IMR-90 (cell line): ENCODE data around the gene ST6GALNAC3. TPM values are rescaled to one million over a fixed set of nuclear protein-coding genes. Genes with fewer than 3 reads are reported as not detected.

Source experiments
- ATAC-seq: fragments of 200-7000 bp; cut with Tn5 transposase; 2 replicates; pipeline ENCODE4 v1.9.1; 2020; ENCODE audit warnings: low read depth, mild to moderate bottlenecking, moderate library complexity
- BruUV-seq: library from RNA; stranded (reverse); fragments of 400-500 nt; replicated peaks from 2 replicates; lab custom pipeline; 2021; lab: Mats Ljungman, UMichigan
- CTCF ChIA-PET: fragments of 300-600 bp; formaldehyde crosslinking; extraction: SDS; loops from one replicate; lab custom pipeline; 2021; ENCODE audit warnings: antibody characterized with exemption; lab: Yijun Ruan, JAX
- POLR2A ChIA-PET: fragments of 300-600 bp; sonication (Branson Sonifier 250); formaldehyde crosslinking; loops from one replicate; lab custom pipeline; 2022; ENCODE audit warnings: antibody characterized with exemption; ENCODE audit not compliant: unreplicated experiment; lab: Charles Lee
- DNase-seq: peaks from one replicate; pipeline ENCODE4 v3.0.0; 2013
- H2AFZ ChIP-seq: replicated peaks from 2 replicates; pipeline ENCODE3; 2013; ENCODE audit warnings: low read length, mild to moderate bottlenecking; ENCODE audit not compliant: poor library complexity
- H2AK5ac ChIP-seq: 2 replicates; pipeline ENCODE4 v1.6.1; 2013; ENCODE audit warnings: low read depth, low read length, inconsistent platforms
- H2AK9ac ChIP-seq: replicated peaks from 2 replicates; pipeline ENCODE3; 2013; ENCODE audit warnings: mild to moderate bottlenecking, low read depth, low read length, moderate library complexity; ENCODE audit not compliant: poor library complexity
- H2BK120ac ChIP-seq: 2 replicates; pipeline ENCODE4 v1.6.1; 2013; ENCODE audit warnings: low read depth, low read length, inconsistent platforms
- H2BK15ac ChIP-seq: 3 replicates; pipeline ENCODE4 v1.6.1; 2013; ENCODE audit warnings: low read depth, low read length, inconsistent platforms
- H2BK20ac ChIP-seq: 2 replicates; pipeline ENCODE4 v1.6.1; 2013; ENCODE audit warnings: low read depth, mild to moderate bottlenecking, inconsistent platforms, low read length, moderate library complexity
- H2BK5ac ChIP-seq: 2 replicates; pipeline ENCODE4 v1.6.1; 2013; ENCODE audit warnings: mild to moderate bottlenecking, low read depth, low read length, inconsistent platforms; ENCODE audit not compliant: poor library complexity, severe bottlenecking
- H3K14ac ChIP-seq: replicated peaks from 2 replicates; pipeline ENCODE4 v1.6.1; 2013; ENCODE audit warnings: low read depth, low read length, inconsistent platforms
- H3K18ac ChIP-seq: 2 replicates; pipeline ENCODE4 v1.6.1; 2013; ENCODE audit warnings: low read depth, low read length, control low read depth
- H3K23ac ChIP-seq: 2 replicates; pipeline ENCODE4 v1.6.1; 2013; ENCODE audit warnings: low read depth, low read length, inconsistent platforms
- H3K27ac ChIP-seq: 2 replicates; pipeline ENCODE4 v1.5.1; 2013; ENCODE audit warnings: mild to moderate bottlenecking, control low read depth, low read length; ENCODE audit not compliant: insufficient read depth
- H3K27me3 ChIP-seq: 2 replicates; pipeline ENCODE4 v1.6.1; 2013; ENCODE audit warnings: low read length; ENCODE audit not compliant: control insufficient read depth, insufficient read depth
- H3K36me3 ChIP-seq: 2 replicates; pipeline ENCODE4 v1.6.1; 2013; ENCODE audit warnings: low read length, mixed read lengths; ENCODE audit not compliant: control insufficient read depth, insufficient read depth
- H3K4ac ChIP-seq: 2 replicates; pipeline ENCODE4 v1.6.1; 2013; ENCODE audit warnings: low read depth, low read length, inconsistent platforms
- H3K4me1 ChIP-seq: 2 replicates; pipeline ENCODE4 v1.6.1; 2013; ENCODE audit warnings: low read length, mixed read lengths; ENCODE audit not compliant: control insufficient read depth, insufficient read depth
- H3K4me2 ChIP-seq: 2 replicates; pipeline ENCODE4 v1.6.1; 2013; ENCODE audit warnings: low read depth, mild to moderate bottlenecking, control low read depth, low read length, moderate library complexity
- H3K4me3 ChIP-seq: 2 replicates; pipeline ENCODE4 v1.5.1; 2013; ENCODE audit warnings: low read depth, mild to moderate bottlenecking, control low read depth, low read length, moderate library complexity; ENCODE audit not compliant: insufficient read depth
- H3K56ac ChIP-seq: 2 replicates; pipeline ENCODE4 v1.6.1; 2013; ENCODE audit warnings: low read length, inconsistent platforms; ENCODE audit not compliant: insufficient read depth; ENCODE audit errors: extremely low read depth
- H3K79me1 ChIP-seq, 2 experiments: 2 replicates each; pipeline ENCODE4 v1.6.1; 2013; ENCODE audit warnings: low read length in 2 of 2, inconsistent platforms in 1 of 2, low read depth in 1 of 2
- H3K9ac ChIP-seq: 2 replicates; pipeline ENCODE4 v1.6.1; 2013; ENCODE audit warnings: low read depth, low read length, control low read depth
- H3K9me1 ChIP-seq: 2 replicates; pipeline ENCODE4 v1.6.1; 2013; ENCODE audit warnings: low read length, inconsistent platforms; ENCODE audit not compliant: insufficient read depth
- H3K9me3 ChIP-seq: 2 replicates; pipeline ENCODE4 v1.6.1; 2013; ENCODE audit warnings: low read length; ENCODE audit not compliant: control insufficient read depth, insufficient read depth
- H4K20me1 ChIP-seq: 2 replicates; pipeline ENCODE4 v1.6.1; 2013; ENCODE audit warnings: low read length, inconsistent platforms; ENCODE audit not compliant: insufficient read depth
- H4K5ac ChIP-seq: 2 replicates; pipeline ENCODE4 v1.6.1; 2013; ENCODE audit warnings: mild to moderate bottlenecking, low read depth, low read length, control low read depth
- H4K8ac ChIP-seq, 2 experiments: 2 replicates each; pipeline ENCODE4 v1.6.1; 2013; ENCODE audit warnings: low read depth in 2 of 2, low read length in 2 of 2, control low read depth in 1 of 2, inconsistent platforms in 1 of 2
- H4K91ac ChIP-seq: 2 replicates; pipeline ENCODE4 v1.6.1; 2013; ENCODE audit warnings: low read depth, low read length, inconsistent platforms; ENCODE audit not compliant: insufficient read depth
- BHLHE40 ChIP-seq: fragments of 150-350 bp; IDR thresholded peaks from 2 replicates; pipeline ENCODE4 v1.6.1; 2016; ENCODE audit warnings: mild to moderate bottlenecking, low read depth, low read length
- CTCF ChIP-seq: conservative IDR thresholded peaks from 2 replicates; pipeline ENCODE4 v1.5.1; 2012; ENCODE audit warnings: mild to moderate bottlenecking, low read depth, low read length, improper control_type of control experiment
- ELK1 ChIP-seq: fragments of 150-350 bp; IDR thresholded peaks from 2 replicates; pipeline ENCODE4 v1.6.1; 2016; ENCODE audit warnings: low read depth, mild to moderate bottlenecking, low read length, moderate library complexity, borderline replicate concordance
- MAFK ChIP-seq: IDR thresholded peaks from 2 replicates; pipeline ENCODE4 v1.6.1; 2012; ENCODE audit warnings: low read depth, low read length, improper control_type of control experiment
- MXI1 ChIP-seq: IDR thresholded peaks from 2 replicates; pipeline ENCODE4 v1.6.1; 2012; ENCODE audit warnings: low read depth, mild to moderate bottlenecking, low read length, moderate library complexity, borderline replicate concordance
- NFE2L2 ChIP-seq: fragments of 150-350 bp; IDR thresholded peaks from 2 replicates; pipeline ENCODE4 v1.6.1; 2016; ENCODE audit warnings: low read depth, mild to moderate bottlenecking, low read length
- RCOR1 ChIP-seq: IDR thresholded peaks from 2 replicates; pipeline ENCODE4 v1.6.1; 2012; ENCODE audit warnings: mild to moderate bottlenecking, low read length, improper control_type of control experiment; ENCODE audit not compliant: insufficient replicate concordance
- SMC3 ChIP-seq: fragments of 150-350 bp; IDR thresholded peaks from 2 replicates; pipeline ENCODE4 v1.6.1; 2016; ENCODE audit warnings: low read depth, mild to moderate bottlenecking, antibody characterized with exemption, low read length, moderate library complexity
- USF2 ChIP-seq: fragments of 150-350 bp; IDR thresholded peaks from 2 replicates; pipeline ENCODE4 v1.6.1; 2017; ENCODE audit warnings: mild to moderate bottlenecking, antibody characterized with exemption, low read length, low read depth
- WGBS, 2 experiments: methylation state at CpG; one replicate each; pipeline versions ENCODE4 v1.1.5 to v1.1.7; 2013; ENCODE audit warnings: missing lambda C conversion rate in 2 of 2; ENCODE audit not compliant: insufficient read length in 1 of 2; ENCODE audit errors: extremely low coverage in 2 of 2; 5-methylcytosine and 5-hydroxymethylcytosine counted together
- dilution Hi-C: fragments of 300-500 bp; cut with HindIII; formaldehyde crosslinking; loops from one replicate; pipeline ENCODE4 v1.14.3; 2018; ENCODE audit warnings: low sequenced_read_pairs; ENCODE audit not compliant: unreplicated experiment
- in situ Hi-C: fragments of 300-500 bp; cut with MboI; formaldehyde crosslinking; loops from 3 replicates; pipeline ENCODE4 v1.14.3; 2019; ENCODE audit warnings: low sequenced_read_pairs, inconsistent platforms, mixed read lengths
- intact Hi-C: fragments of 100-400 bp; cut with micrococcal nuclease; formaldehyde crosslinking; loops from 2 replicates; pipeline ENCODE4 v1.10.0; 2022
- polyA plus RNA-seq, 3 experiments: library from polyadenylated mRNA; depleted of rRNA; stranded (reverse); fragments of >200 nt; gene quantifications; 2 replicates each; pipeline ENCODE4 v1.2.3, GENCODE V29; 2012; ENCODE audit warnings: low replicate concordance in 1 of 3
- total RNA-seq: library from RNA; depleted of rRNA; stranded (reverse); fragments of >200 nt; gene quantifications from 2 replicates; pipeline ENCODE4 v1.2.3, GENCODE V29; 2012

The ST6GALNAC3 gene
- total and polyA plus RNA-seq, 2 of the 4 experiments (the other 2 are of a cell fraction) = 0.65 to 1.3 TPM

- no peak for TF ChIP-seq RCOR1
These were observed 179.8 kb downstream of the ST6GALNAC3 start (continued) for GRCh38 chr1:76254104-76255030.

- Histone ChIP-seq H2AK9ac (no peak overlapping the region), H4K5ac (no peak overlapping the region), H3K9ac (no peak overlapping the region), H2BK5ac (no peak overlapping the region), H2AFZ (no peak overlapping the region), H3K23ac (no peak overlapping the region), H3K4ac (no peak overlapping the region), H3K18ac (no peak overlapping the region), H3K4me1 (no peaks in the 10 kb centered on the region), H2AK5ac (no peak overlapping the region), H3K4me2 (no peak overlapping the region), H3K9me3 (no peaks in the 10 kb centered on the region), H3K4me3 (no peak overlapping the region), H3K27ac (no peak overlapping the region), H3K79me1 (no peaks in the 10 kb centered on the region), H2BK15ac (no peak overlapping the region), H3K27me3 (no peaks in the 10 kb centered on the region), H3K14ac (no peak overlapping the region), H4K91ac (no peak overlapping the region), H2BK120ac (no peak overlapping the region), H4K8ac (no peak overlapping the region), H3K56ac (no peak overlapping the region), H4K20me1 (no peaks in the 10 kb centered on the region), H3K9me1 (no peaks in the 10 kb centered on the region; the same call in 1 of the 2 replicates), H2BK20ac (no peak overlapping the region), H3K36me3 (no peaks in the 10 kb centered on the region)
- in situ Hi-C loops = no loop called here
- dilution Hi-C loops = no loop called here
- intact Hi-C loops = no loop called here
- ATAC-seq (no peak), DNase-seq (no peak)
- ChIA-PET POLR2A (no interaction called here), CTCF (no interaction called here)
- no TSS peak for BruUV-seq
- WGBS, 2 experiments = no CpG with 5 or more reads among the region's 3 CpGs
- TF ChIP-seq MXI1 (no peak), SMC3 (no peak), ELK1 (no peak), CTCF (no peak), USF2 (no peak), MAFK (no peak), NFE2L2 (no peak), BHLHE40 (no peak), RCOR1 (no peak)
These were observed 182.0 kb downstream of the ST6GALNAC3 start for GRCh38 chr1:76256289-76257223.
